Rectal smooth muscle tissue (tissue), 1 donor: Measurements from ENCODE around the gene TES.

Experiments
- H3K27ac ChIP-seq: one replicate; pipeline ENCODE4 v1.7.0; 2013; ENCODE audit warnings: low read depth, low read length, inconsistent platforms
- H3K27me3 ChIP-seq: one replicate; pipeline ENCODE4 v1.7.0; 2013; ENCODE audit warnings: low read length; ENCODE audit not compliant: control insufficient read depth, insufficient read depth
- H3K36me3 ChIP-seq: one replicate; pipeline ENCODE4 v1.7.0; 2013; ENCODE audit warnings: low read length; ENCODE audit not compliant: control insufficient read depth, insufficient read depth
- H3K4me1 ChIP-seq: one replicate; pipeline ENCODE4 v1.7.0; 2013; ENCODE audit warnings: low read length; ENCODE audit not compliant: control insufficient read depth, insufficient read depth
- H3K4me3 ChIP-seq: one replicate; pipeline ENCODE4 v1.7.0; 2013; ENCODE audit warnings: low read length
- H3K9ac ChIP-seq: one replicate; pipeline ENCODE4 v1.7.0; 2013; ENCODE audit warnings: low read length

Gene TES

GRCh38 chr7:116265881-116266280, 55.5 kb downstream of the TES start:
- Histone ChIP-seq H3K9ac (no peak overlapping the region), H3K4me3 (no peak overlapping the region), H3K27me3 (no peaks in the 10 kb centered on the region), H3K27ac (no peak overlapping the region), H3K36me3 (no peaks in the 10 kb centered on the region), H3K4me1 (peaks cover 21% of the 10 kb centered on the region)

DNA sequence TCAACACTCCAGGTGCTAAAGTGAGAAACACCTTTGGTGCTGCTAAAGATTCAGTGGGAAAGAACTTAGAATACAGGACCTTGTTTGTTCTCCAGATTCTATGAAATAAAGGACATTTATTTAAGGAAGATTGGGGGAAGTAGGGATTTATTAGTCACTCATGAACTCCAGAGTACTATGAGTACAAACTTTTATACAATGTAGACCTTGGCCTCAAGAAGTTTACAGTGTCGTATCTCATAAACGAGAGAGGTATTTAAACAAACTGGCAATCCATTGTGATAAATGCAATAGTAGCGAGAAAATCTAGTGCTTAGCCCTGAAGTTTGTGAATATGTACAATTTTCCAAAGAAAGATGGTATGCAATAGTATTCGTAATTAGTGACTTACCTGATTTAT, 59.1 kb downstream of the TES start:
- H3K27ac ChIP-seq = peak overlapping the region; percentile 77
- no peaks in the 10 kb centered on the region for H3K36me3 ChIP-seq
- H3K27me3 ChIP-seq = no peaks in the 10 kb centered on the region
- no peak overlapping the region for H3K4me3 ChIP-seq
- H3K9ac ChIP-seq = no peak overlapping the region
- H3K4me1 ChIP-seq = peaks cover 39% of the 10 kb centered on the region

GRCh38 chr7:116271161-116271913, 61.0 kb downstream of the TES start:
- Histone ChIP-seq H3K27ac (peak overlapping the region; percentile 89), H3K27me3 (no peaks in the 10 kb centered on the region), H3K9ac (no peak overlapping the region), H3K4me3 (no peak overlapping the region), H3K4me1 (peaks cover 40% of the 10 kb centered on the region), H3K36me3 (no peaks in the 10 kb centered on the region)

- Histone ChIP-seq H3K27me3 (no peaks in the 10 kb centered on the region), H3K4me3 (no peak overlapping the region), H3K4me1 (peaks cover 45% of the 10 kb centered on the region), H3K36me3 (no peaks in the 10 kb centered on the region), H3K9ac (no peak overlapping the region), H3K27ac (peak overlapping the region; percentile 89)
Observed at GRCh38 chr7:116271963-116272886, 61.9 kb downstream of the TES start.

DNA sequence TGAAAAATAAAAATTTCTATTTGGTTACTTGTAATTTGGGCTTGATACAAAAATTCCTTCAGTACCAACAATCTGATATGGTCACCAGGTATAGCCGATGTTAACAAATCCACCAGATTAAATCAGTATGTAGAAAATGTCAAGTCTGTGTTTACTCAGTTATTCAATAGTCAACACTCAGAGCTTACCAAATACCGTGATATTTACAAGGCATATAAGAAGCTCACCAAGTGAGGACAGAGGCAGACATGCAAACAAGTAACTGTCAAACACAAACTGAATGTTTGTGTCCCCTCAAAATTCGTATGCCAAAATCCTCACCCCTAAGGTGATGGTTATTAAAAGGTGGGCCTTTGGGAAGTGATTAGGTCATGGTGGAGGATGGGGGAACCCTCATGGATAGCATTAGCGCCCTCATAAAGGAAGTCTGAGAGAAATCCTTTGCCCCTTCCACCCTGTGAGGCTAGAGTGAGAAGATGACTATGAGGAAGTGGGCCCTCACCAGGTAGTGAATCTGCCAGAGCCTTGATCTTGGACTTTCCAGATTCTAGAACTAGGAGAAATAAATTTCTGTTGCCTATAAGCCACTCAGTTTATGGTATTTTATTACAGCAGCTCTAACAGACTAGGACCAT, 63.1 kb downstream of the TES start:
- peak overlapping the region; percentile 72 for H3K27ac ChIP-seq
- no peak overlapping the region for H3K9ac ChIP-seq

GRCh38 chr7:116273918-116274301, 63.6 kb downstream of the TES start:
- peaks cover 41% of the 10 kb centered on the region for H3K4me1 ChIP-seq
- H3K4me3 ChIP-seq = no peak overlapping the region
- no peaks in the 10 kb centered on the region for H3K27me3 ChIP-seq
- H3K27ac ChIP-seq = peak overlapping the region; percentile 30
- no peaks in the 10 kb centered on the region for H3K36me3 ChIP-seq
- H3K9ac ChIP-seq = no peak overlapping the region

More for the DNA sequence above, 63.1 kb downstream of the TES start:
- H3K4me1 ChIP-seq = peaks cover 42% of the 10 kb centered on the region
- H3K36me3 ChIP-seq = no peaks in the 10 kb centered on the region
- H3K27me3 ChIP-seq = no peaks in the 10 kb centered on the region
- H3K4me3 ChIP-seq = no peak overlapping the region

- H3K9ac ChIP-seq = no peak overlapping the region
- peaks cover 18% of the 10 kb centered on the region for H3K4me1 ChIP-seq
- H3K27ac ChIP-seq = peak overlapping the region; percentile 53
- no peak overlapping the region for H3K4me3 ChIP-seq
- no peaks in the 10 kb centered on the region for H3K27me3 ChIP-seq
- no peaks in the 10 kb centered on the region for H3K36me3 ChIP-seq
Observed at GRCh38 chr7:116277070-116277469, 66.7 kb downstream of the TES start.

DNA sequence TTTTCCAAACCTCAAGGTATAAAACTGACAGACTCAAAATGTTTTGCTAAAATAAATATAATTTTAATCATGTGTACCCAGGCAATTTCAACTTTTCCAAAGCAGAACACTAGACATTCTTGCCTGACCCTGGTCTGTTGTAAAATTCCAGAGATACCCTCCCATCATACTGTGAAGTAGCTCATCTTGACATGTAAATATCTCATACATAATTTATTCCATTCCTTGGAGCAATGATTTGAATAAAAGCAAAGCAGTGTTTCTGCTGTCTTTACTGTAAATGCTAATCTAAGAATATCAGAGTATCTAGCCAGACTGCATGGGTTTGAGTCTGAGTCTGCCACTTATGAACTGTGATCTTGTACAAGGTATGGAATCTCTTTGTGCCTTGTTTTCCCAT, 68.9 kb downstream of the TES start:
- H3K4me1 ChIP-seq = peaks cover 8% of the 10 kb centered on the region
- H3K36me3 ChIP-seq = no peaks in the 10 kb centered on the region
- no peak overlapping the region for H3K4me3 ChIP-seq
- no peak overlapping the region for H3K9ac ChIP-seq
- no peaks in the 10 kb centered on the region for H3K27me3 ChIP-seq
- H3K27ac ChIP-seq = no peak overlapping the region

DNA sequence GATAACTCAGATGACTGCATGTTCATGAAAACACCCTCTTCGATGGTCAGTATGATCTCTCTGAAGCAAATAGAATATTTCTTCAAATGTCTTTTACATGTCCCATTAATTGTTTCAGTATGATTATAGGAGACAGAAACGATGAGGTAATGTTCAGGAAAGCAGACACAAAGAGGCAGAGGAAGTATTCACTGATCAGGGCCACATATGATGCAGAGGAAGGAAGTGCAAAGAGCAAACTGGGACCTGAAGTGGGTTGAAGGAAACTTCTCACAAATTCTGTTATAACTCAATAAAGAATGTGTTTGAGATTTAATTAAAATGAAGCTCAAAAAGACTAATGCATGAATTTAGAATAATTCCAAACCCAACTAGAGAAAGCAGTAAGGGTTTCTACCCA, 70.5 kb downstream of the TES start:
- Histone ChIP-seq H3K27ac (no peak overlapping the region), H3K27me3 (no peaks in the 10 kb centered on the region), H3K4me3 (no peak overlapping the region), H3K36me3 (no peaks in the 10 kb centered on the region), H3K9ac (no peak overlapping the region), H3K4me1 (peaks cover 8% of the 10 kb centered on the region)

GRCh38 chr7:116283595-116284204, 73.4 kb downstream of the TES start:
- no peak overlapping the region for H3K4me3 ChIP-seq
- no peak overlapping the region for H3K9ac ChIP-seq
- no peaks in the 10 kb centered on the region for H3K36me3 ChIP-seq
- no peak overlapping the region for H3K27ac ChIP-seq
- H3K4me1 ChIP-seq = peaks cover 3% of the 10 kb centered on the region
- H3K27me3 ChIP-seq = no peaks in the 10 kb centered on the region

GRCh38 chr7:116284390-116284789, 74.1 kb downstream of the TES start:
- peaks cover under 1% of the 10 kb centered on the region for H3K4me1 ChIP-seq
- no peak overlapping the region for H3K27ac ChIP-seq
- H3K4me3 ChIP-seq = no peak overlapping the region
- H3K36me3 ChIP-seq = no peaks in the 10 kb centered on the region
- H3K9ac ChIP-seq = no peak overlapping the region
- no peaks in the 10 kb centered on the region for H3K27me3 ChIP-seq

DNA sequence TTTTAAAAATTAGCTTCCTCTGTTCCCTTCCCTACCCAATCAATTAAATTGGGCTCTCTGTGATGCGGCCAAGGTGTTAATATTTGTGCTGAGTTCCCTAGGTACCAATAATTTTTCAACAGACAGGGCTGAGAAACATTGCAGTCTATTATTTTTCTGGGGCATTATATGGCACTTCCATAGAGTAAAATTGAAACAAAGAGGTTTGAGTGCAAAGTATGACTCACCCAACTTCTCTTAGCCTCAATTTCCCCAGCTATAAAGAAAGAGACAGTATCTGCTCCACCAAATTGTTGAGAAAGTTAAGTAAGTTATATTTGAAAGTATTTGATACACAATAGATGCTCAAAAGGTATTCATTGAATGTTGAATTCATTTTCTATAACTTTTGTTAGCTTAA, 74.9 kb downstream of the TES start:
- Histone ChIP-seq H3K36me3 (no peaks in the 10 kb centered on the region), H3K27ac (no peak overlapping the region), H3K9ac (no peak overlapping the region), H3K4me1 (no peaks in the 10 kb centered on the region), H3K27me3 (no peaks in the 10 kb centered on the region), H3K4me3 (no peak overlapping the region)
